NOMO-1 treated with dmso at 0.1 percent for 144 hours (cell line): Measurements from ENCODE around the gene COX6B1.
"Not testable (repeated sequence)": the region's sequence is repeated elsewhere in the genome, so short reads cannot be mapped to it uniquely, and the experiment has no call there.

Experiments used
- DNase-seq: peaks from one replicate; lab custom pipeline; 2025; ENCODE audit not compliant: unreplicated experiment; lab: John Stamatoyannopoulos, UW

COX6B1 gene

DNA sequence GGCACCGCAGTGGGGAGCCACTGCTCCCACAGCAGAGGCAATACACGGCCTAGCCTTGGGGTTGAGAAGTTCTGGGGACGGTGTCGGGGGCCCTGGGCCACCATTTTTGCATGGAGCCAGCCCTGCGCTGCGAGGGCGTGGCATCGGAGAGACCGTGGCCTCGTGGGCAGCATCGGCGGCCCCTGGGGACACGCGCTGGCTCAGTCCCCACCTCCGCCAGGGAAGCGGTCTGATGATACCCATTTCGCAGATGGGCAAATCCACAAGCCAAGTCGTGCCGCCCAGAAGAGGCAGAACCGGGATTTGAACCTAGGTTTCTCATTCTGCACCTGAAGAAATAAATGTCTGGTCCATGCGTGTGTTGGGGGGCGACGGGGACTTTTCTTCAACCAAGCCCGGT is 17.0 kb downstream of the COX6B1 start:
- no peak for DNase-seq

DNA sequence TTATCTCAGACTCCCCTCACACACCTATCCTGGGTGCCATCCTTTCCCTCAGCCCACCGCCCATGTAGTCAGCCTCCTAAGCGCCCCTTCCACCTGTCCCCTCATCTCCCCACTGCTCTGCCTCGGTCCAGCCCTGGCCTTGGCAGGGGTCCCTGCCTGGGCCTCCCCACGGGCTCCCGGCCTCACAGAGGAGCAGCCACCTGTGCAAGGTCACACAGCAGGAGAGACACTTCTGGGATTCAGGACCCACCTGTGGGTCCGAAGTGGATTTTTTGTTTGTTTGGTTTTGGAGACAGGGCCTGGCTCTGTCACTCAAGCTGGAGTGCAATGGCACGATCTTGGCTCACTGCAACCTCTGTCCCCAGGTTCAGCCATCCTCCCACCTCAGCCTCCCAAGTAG is 17.5 kb downstream of the COX6B1 start:
- no peak for DNase-seq

DNA sequence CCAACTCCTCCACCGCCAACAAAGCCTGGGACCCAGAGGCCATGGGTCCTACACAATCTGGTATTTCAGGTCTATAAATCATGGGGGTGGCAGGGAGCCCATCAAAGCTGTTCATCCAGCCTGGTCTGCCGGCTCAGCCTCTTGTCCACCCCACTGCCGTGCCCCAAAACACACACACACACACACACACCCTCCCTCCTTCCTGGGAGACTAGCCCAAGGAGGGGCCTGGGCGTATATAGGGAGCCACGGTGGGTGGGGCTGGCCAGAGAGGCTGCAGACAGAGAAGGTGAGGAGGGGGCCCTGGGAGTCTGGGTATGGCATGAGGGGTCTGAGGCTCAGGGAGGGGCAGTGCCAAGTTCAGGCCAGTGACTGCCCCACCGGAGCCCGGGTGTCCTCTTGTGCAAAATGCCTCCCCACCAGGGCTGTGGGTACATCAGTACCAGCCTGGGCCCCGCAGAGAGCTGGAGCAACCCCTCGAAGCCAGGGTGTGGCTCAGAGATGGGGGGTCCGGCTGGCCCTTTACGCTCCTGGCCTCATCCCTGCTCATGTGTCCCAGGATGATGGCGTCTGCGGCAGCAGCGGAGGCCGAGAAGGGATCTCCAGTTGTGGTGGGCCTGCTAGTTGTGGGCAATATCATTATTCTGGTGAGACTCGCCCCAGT is 18.3 kb downstream of the COX6B1 start, which contains the start of gene UPK1A:
Gene UPK1A (plus strand): TSS at position 267 of the 663 bp plus-strand sequence. CDS start 296 bp downstream, at position 563.
- DNase-seq = no peak

DNA sequence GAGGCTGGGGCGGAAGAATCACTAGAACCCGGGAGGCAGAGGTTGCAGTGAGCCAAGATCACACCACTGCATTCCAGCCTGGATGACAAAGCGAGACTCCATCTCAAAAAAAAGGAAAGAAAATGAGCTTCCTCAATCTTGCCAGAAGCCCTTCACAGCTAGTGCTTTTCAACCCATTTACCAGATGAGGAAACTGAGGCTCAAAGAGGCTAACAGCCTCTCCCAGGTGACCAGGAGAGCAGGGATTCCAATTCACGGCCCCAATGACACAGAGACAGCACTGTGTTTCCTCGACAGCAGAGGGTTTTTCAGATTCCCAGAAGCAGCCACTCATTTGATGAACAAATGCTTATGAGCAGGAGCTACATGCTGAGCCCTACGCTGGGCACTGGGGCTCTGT is 21.4 kb downstream of the COX6B1 start:
- DNase-seq = no peak

DNA sequence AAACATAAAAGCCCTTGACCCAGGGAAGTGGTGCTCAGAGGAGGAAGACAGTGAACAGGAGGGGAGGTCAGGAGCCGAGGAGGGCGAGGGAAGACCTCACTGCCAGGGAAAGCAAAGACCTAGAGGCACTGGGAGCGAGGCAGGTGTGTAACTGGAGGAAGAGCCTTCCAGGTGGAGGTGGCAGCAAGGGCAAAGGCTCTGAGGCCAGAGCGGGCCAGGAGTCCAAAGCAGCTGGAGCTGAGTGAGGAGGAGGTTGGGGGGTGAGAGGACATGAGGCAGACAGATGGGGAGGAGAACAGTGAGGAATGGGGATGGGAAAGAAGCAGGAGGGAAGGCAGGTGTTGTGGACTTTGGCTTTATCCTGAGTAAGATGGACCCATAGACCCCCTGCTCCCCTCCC is 21.9 kb downstream of the COX6B1 start:
- DNase-seq = no peak

DNA sequence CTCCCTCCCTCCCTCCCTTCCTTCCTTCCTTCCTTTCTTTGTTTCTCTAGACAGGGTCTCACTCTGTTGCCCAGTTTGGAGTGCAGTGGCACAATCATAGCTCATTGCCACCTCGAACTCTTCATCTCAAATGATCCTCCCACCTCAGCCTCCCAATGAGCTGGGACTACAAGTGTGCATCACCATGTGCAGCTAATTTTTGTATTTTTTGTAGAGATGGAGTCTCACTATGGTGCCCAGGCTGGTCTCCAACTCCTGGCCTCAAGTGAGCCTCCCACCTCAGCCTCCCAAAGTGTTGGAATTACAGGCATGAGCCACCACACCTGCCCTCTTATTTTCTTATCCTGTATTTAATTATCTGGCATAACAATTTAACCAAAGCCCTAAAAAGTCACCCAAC is 22.6 kb downstream of the COX6B1 start:
- DNase-seq = no peak

DNA sequence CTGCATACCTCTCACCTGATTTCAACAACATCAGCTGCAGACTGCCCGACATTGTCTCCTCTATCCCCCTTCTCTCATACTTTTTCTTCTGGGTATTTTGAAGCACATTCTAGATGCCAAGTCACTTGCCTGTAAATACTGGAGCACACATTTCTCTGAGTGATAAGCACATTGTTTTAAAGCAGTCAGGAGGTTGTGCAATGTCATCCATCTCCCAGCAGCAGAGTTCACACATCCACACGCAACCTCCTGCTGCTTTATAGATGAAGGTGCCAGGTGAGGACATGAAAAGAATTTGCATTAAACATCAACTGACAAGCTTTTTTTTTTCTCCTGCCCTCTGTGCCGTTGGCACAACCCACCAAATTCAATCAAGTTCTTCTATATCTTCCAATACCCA is 23.7 kb downstream of the COX6B1 start:
- DNase-seq = no peak

DNA sequence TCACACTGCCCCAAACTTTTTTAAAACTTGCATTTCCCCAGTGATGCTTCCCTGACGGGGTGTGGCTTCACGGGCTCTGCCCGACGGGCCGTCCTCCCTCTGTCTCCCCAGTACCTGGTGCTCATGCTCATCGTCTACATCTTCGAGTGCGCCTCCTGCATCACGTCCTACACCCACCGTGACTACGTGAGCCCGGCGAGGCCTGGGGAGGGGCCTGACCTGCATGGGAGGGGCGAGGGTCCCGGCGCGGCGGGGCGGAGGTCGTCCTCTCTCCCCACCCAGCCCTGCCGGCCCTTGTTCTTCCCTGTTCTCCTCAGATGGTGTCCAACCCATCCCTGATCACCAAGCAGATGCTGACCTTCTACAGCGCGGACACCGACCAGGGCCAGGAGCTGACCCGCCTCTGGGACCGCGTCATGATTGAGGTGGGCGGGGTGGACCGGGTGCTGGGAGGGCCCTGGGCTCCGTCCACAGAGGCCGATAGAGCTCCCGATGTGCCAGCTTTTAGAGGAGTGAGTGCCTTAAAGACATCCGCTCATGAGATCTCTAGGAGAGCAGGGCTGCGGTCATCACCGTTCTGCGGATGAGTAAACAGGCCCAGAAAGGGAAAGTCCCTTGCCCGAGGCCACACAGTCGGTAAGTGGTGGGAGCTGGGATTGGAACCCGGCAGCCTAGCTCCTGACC is 25.1 kb downstream of the COX6B1 start:
- DNase-seq = no peak

DNA sequence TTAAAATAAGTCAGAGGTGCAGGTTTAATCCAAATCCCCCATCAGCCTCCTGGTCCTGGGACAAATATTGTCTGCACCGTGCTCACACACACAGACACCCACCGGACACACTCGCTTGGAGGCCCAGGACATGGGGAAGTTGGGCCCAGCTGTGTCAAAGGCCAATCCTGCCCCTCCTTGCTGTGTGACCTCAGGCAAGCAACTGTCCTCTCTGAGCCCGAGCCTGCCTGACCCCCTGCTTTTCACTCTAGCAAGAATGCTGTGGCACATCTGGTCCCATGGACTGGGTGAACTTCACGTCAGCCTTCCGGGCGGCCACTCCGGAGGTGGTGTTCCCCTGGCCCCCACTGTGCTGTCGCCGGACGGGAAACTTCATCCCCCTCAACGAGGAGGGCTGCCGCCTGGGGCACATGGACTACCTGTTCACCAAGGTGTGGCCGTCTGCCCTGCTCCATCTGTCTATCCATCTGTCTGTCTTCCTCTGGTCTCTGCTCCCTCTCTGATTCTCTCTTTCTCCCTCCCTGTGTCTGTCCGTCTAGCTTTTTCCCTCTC is 27.5 kb downstream of the COX6B1 start:
- DNase-seq = no peak

DNA sequence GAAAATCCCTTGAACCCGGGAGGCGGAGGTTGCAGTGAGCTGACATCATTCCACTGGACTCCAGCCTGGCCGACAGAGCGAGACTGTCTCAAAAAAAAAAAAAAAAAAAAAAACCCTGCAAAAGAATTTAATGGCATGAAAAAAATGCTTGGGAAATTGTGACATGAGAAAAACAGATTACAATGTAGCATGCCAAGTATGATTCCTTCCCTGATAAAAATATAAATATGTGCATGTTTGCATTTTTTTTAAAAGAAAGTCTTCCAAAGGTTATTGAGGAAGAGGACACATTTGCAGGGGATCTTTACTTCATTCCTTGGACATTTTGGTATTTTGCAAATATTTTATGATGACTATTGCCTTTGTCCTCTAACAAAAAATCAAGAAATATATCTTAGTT is 41.7 kb downstream of the COX6B1 start:
- no peak for DNase-seq

DNA sequence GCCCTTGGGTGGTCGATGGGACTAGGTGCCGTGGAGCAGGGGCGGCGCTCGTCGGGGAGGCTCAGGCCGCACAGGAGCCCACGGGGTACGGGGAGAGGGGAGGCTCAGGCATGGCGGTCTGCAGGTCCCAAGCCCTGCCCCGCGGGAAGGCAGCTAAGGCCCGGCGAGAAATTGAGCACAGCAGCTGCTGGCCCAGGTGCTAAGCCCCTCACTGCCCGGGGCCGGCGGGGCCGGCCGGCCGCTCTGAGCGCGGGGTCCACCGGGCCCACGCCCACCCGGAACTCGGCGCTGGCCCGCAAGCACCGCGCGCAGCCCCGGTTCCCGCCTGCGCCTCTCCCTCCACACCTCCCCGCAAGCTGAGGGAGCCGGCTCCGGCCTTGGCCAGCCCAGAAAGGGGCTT is 43.0 kb downstream of the COX6B1 start:
- DNase-seq = not testable (repeated sequence)

DNA sequence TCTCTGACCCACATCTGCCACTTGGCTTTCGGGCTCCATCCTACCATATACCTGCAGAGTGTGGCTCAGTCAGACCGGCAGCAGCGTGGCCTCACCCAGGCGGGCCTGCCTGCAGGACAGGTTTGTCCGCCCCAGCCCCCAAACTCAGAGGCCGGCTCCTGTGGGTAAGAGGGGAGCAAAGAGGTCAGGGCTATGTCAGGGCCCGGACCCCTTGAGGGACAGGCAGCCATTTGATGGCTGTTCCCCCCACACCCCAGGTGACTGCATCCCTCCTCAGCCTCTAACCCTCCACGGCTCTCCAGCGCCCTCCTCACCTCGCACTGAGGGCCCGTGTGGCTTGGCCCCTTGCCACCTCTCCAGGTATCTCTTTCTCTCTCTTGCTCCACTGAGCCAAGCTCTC is 43.9 kb downstream of the COX6B1 start:
- no peak for DNase-seq

DNA sequence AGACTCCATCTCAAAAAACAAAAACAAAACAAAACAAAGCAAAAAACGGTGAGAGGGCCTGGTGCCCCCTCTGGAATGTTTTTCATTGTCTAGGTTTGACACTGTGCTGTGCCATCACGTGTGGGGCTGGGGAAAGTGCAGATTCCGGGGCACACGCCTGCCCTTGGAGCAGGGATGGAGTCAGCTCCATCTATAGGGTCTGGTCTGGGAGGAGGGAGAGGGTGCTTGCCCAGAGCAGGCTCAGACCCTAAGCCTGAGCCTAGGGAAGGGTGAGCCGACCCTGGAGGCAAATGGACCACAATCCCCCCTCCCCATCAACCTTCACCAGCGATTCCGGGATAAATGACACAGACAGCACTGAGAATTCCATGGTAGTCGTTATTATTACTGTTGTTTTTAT is 45.3 kb downstream of the COX6B1 start:
- no peak for DNase-seq

DNA sequence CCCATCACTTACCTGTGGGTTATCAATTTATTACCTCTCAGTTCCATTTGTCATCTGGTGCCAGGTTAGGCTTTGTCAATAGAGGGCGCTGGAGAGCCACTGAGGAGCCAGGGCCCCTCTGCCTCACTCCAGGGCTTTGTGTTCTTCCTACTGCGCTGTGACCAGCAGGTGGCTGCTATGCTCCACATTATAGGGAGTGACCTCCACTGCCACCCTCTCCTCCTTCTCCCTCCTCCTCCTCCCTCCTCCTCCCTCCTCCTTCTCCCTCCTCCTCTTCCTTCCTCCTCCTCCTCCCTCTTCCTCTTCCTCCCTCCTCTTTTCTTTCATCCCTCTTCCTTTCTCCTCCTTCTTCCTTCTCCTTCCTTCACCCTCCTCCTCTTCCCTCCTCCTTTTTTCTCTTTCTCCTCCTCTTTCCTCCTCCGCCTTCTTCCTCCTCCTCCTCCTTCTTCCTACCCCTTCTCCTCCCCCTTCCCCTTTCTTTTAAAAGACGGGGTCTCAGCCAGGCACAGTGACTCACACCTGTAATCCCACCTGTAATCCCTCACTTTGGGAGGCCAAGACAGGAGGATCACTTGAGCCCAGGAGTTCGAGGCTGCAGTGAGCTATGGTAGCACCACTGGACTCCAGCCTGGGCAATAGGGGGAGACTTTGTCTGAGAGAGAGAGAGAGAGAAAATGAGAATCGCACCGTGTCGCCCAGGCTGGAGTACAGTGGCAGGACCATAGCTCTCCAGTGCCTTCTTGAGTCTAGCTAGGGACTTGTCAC is 45.9 kb downstream of the COX6B1 start:
- DNase-seq = peak; percentile 73

DNA sequence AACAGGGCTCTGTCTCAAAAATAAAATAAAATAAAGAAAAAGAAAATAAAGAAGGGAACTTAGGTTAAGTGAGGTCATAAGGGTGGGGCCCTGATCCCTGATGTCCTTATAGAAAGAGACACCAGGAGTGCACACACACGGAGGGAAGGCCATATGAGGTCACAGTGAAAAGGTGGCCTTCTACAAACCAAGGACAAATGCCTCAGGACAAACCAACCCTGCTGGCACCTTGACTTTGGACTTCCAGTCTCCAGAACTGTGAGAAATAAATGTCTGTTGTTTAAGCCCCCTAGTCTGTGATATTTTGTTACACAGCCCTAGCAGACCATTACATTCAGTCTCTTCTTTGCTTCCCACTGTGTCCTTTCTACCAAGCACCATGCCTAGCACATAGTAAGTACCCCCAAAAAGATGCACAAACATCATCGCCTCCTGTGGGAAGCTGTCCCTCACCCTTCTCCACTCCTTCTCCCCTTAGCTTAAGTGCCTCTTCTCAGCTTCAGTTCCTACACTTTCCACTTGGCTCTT is 47.8 kb downstream of the COX6B1 start:
- no peak for DNase-seq

DNA sequence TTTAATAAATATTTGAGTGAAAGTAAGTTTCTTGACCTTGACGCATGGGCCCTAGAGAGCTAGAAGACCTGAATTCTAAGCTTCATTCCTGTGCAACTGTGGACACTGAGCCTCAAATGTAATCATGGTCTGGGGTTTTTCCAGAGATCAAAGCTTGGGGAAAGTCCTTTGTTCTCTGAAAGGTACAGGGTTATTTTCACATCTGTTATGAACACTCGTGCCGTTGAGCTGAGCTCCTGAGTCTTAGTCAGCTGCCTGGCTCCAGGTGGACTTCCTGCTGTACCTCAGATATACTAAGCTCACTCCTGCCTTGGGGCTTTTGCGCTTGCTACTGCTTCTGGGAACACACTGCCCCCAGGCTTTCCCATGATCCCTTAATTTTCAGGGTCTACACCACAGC is 48.7 kb downstream of the COX6B1 start:
- DNase-seq = no peak

DNA sequence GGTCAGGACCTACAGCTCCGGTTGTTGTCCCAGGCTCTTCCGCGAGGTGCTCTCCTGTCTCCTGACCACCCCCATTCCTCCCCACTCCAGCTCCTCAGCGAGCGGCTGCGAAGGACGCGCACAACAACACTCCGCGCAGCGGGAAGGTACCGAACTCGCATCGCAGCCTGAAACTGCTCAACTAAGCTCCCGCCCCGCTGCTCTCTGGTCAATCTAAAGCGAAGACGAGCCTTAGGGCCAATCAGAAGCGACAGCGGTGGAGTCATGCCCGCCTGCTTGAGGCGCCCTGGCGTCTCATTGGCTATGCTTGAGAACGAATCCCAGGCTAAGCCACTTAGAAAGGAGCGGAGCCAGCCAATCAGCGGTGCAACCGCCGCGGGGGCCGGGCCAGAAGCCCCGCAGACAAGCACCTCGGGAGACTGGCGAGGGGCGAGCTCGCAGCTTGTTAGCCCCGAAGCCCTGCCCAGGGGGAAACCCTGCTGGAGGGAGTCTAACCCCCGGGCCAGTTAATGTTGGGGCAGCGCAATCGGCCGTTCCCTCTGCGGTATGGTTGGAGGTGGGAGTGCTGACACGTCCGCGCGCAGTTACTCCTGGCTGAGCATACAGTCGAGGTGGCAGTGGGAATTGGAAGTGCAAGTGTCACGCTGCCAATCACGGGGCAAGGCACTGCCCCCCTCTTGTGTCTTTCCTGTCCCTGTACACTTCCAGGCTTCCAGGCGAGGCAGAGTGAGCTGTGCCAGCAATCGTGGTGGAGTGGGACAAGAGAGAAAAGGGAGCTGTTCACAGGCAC is 54.3 kb downstream of the COX6B1 start:
- DNase-seq = peak; percentile 92

DNA sequence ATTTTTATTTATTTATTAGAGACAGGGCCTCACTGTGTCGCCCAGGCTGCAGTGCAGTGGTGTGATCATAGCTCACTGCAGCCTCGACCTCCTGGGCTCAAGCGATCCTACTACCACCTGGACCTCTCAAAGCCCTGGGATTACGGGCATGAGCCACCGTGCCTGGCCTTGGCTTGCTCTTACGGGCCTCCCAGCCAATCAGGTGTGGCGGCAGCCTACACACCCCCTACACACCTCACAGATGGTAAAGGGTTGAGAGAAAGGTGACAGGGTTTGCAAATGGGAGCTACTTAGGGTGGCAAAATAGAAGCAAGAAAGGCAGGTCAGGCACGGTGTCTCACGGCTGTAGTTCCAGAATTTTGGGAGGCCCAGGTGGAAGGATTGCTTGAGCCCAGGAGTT is 55.2 kb downstream of the COX6B1 start:
- no peak for DNase-seq

DNA sequence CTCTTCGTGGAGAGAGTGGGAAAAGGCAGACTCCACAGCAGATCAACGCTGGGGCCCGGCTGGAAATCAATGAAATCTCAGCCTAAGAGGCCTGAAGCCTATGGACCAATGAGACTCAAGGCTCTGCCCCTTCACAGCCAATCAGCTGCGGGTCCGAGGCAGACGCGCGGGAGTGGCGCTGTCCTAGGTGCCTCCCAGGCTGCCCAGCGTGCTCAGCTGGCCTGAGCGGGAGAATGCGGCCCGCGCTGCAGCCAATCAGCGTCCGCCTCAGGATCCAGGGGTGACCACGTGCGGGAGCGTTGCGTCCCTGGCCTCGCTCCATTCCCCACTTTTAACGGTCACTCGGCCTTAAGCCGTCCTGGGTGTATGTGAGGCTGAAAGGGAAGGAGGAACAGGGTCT is 56.1 kb downstream of the COX6B1 start, which contains the start of gene ZBTB32:
Gene ZBTB32 (plus strand): TSS at position 341 of the 400 bp plus-strand sequence. CDS start 10,069 bp downstream, outside the sequence.
- DNase-seq = no peak
